ENCODE measurements around the gene BCKDHB.

DNA sequence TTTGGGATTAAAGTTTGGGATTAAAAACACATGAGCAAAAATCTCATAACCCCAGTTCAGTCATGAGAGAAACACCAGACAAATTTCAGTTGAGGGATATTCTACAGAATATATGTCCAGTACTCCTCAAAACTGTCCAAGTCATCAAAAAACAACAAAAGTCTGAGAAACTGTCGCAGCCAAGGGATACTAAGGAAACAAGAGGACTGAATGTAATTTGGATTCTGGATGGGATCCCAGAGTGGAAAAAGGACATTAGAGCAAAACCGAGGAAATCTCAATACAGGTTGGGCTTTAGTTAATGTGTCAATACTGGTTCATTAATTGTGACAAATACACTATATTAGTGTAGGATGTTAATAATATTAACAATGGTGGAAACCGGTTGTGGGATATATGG is 219.3 kb downstream of the BCKDHB start:
- no peak for TF ChIP-seq EZH2 (IDR thresholded peaks at IDR 0.05; ENCODE audit: borderline replicate concordance, low read length)
- TF ChIP-seq, protein P1, sequence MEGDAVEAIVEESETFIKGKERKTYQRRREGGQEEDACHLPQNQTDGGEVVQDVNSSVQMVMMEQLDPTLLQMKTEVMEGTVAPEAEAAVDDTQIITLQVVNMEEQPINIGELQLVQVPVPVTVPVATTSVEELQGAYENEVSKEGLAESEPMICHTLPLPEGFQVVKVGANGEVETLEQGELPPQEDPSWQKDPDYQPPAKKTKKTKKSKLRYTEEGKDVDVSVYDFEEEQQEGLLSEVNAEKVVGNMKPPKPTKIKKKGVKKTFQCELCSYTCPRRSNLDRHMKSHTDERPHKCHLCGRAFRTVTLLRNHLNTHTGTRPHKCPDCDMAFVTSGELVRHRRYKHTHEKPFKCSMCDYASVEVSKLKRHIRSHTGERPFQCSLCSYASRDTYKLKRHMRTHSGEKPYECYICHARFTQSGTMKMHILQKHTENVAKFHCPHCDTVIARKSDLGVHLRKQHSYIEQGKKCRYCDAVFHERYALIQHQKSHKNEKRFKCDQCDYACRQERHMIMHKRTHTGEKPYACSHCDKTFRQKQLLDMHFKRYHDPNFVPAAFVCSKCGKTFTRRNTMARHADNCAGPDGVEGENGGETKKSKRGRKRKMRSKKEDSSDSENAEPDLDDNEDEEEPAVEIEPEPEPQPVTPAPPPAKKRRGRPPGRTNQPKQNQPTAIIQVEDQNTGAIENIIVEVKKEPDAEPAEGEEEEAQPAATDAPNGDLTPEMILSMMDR (conservative IDR thresholded peaks at IDR 0.05 in 1 of 2, IDR thresholded peaks at IDR 0.05 in 1 of 2; ENCODE audit: extremely low read depth in 1 of 2, insufficient read depth in 1 of 2, low read depth in 1 of 2, low read length in 2 of 2) = no peak

Measured in mammary epithelial cell (primary cell).